ENCODE data around the gene NRCAM.

The NRCAM gene

DNA sequence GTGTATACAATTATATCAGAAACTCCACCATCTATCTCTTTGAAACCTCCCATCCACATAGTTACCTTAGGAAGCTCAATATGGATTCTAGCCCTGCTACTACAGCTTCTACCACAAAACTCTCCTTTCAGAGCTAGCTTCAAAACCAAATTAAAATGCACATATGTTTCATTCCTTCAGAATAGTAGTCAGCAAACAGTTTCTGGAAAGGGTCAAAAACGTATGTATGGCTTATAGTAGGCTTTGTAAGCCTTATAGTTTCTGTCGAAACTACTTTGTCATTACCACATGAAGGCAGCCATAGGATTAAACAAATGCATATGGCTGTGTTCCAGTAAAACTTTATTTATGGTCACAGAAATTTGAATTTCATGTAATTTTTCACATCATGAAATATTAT, 170.5 kb downstream of the NRCAM start:
- peaks cover 5% of the 10 kb centered on the region; the same call in 1 of the 2 replicates for H3K4me1 ChIP-seq (ENCODE audit: control insufficient read depth, insufficient read depth, low read length)
- H3K4me3 ChIP-seq (ENCODE audit: low read depth, low read length), result no peak overlapping the region
- ChIA-PET POLR2A (no interaction called here), CTCF (no interaction called here)
- H3K27ac ChIP-seq (ENCODE audit: extremely low read depth, low read depth, low read length), result no peak overlapping the region
- TF ChIP-seq ZBTB8A (tag by site-specific recombination; IDR thresholded peaks at IDR 0.05) (no peak), ZNF48 (tag by site-specific recombination; IDR thresholded peaks at IDR 0.05) (no peak), ZNF629 (tag by site-specific recombination; IDR thresholded peaks at IDR 0.05) (no peak), REST (tag by site-specific recombination; IDR thresholded peaks at IDR 0.05) (no peak), ZNF394 (tag by site-specific recombination; IDR thresholded peaks at IDR 0.05; ENCODE audit: borderline replicate concordance) (no peak), RBAK (tag by site-specific recombination; IDR thresholded peaks at IDR 0.05) (no peak), ZNF133 (tag by site-specific recombination; IDR thresholded peaks at IDR 0.05) (no peak), ZNF561 (tag by site-specific recombination; IDR thresholded peaks at IDR 0.05; ENCODE audit: borderline replicate concordance) (no peak), ZNF398 (tag by site-specific recombination; IDR thresholded peaks at IDR 0.05) (no peak), GFI1B (tag by site-specific recombination; IDR thresholded peaks at IDR 0.05) (no peak)
- TF ChIP-seq, protein P1, sequence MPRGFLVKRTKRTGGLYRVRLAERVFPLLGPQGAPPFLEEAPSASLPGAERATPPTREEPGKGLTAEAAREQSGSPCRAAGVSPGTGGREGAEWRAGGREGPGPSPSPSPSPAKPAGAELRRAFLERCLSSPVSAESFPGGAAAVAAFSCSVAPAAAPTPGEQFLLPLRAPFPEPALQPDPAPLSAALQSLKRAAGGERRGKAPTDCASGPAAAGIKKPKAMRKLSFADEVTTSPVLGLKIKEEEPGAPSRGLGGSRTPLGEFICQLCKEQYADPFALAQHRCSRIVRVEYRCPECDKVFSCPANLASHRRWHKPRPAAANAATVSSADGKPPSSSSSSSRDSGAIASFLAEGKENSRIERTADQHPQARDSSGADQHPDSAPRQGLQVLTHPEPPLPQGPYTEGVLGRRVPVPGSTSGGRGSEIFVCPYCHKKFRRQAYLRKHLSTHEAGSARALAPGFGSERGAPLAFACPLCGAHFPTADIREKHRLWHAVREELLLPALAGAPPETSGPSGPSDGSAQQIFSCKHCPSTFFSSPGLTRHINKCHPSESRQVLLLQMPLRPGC (tag by site-specific recombination; IDR thresholded peaks at IDR 0.05), result no peak
- H3K36me3 ChIP-seq (ENCODE audit: control insufficient read depth in 2 of 2, insufficient read depth in 1 of 2, low read length in 2 of 2), result no peaks in the 10 kb centered on the region
- no peaks in the 10 kb centered on the region for H3K9me3 ChIP-seq (ENCODE audit: control insufficient read depth, insufficient read depth, low read depth, low read length)

GRCh38 chr7:108285003-108285368, 171.2 kb downstream of the NRCAM start:
- Histone ChIP-seq H3K36me3 (ENCODE audit: control insufficient read depth in 2 of 2, insufficient read depth in 1 of 2, low read length in 2 of 2) (no peaks in the 10 kb centered on the region), H3K4me1 (ENCODE audit: control insufficient read depth, insufficient read depth, low read length) (peaks cover 5% of the 10 kb centered on the region; the same call in 1 of the 2 replicates), H3K4me3 (ENCODE audit: low read depth, low read length) (no peak overlapping the region), H3K27ac (ENCODE audit: extremely low read depth, low read depth, low read length) (no peak overlapping the region), H3K9me3 (ENCODE audit: control insufficient read depth, insufficient read depth, low read depth, low read length) (no peaks in the 10 kb centered on the region)
- TF ChIP-seq ZNF19 (tag by site-specific recombination; IDR thresholded peaks at IDR 0.05; ENCODE audit: low read depth) (no peak), ZNF521 (tag by site-specific recombination; IDR thresholded peaks at IDR 0.05) (no peak), ZNF112 (tag by site-specific recombination; IDR thresholded peaks at IDR 0.05) (no peak), ZNF747 (tag by site-specific recombination; IDR thresholded peaks at IDR 0.05) (no peak), ZNF391 (tag by site-specific recombination; IDR thresholded peaks at IDR 0.05; ENCODE audit: borderline replicate concordance, low read depth) (no peak)
- TF ChIP-seq, protein P2, sequence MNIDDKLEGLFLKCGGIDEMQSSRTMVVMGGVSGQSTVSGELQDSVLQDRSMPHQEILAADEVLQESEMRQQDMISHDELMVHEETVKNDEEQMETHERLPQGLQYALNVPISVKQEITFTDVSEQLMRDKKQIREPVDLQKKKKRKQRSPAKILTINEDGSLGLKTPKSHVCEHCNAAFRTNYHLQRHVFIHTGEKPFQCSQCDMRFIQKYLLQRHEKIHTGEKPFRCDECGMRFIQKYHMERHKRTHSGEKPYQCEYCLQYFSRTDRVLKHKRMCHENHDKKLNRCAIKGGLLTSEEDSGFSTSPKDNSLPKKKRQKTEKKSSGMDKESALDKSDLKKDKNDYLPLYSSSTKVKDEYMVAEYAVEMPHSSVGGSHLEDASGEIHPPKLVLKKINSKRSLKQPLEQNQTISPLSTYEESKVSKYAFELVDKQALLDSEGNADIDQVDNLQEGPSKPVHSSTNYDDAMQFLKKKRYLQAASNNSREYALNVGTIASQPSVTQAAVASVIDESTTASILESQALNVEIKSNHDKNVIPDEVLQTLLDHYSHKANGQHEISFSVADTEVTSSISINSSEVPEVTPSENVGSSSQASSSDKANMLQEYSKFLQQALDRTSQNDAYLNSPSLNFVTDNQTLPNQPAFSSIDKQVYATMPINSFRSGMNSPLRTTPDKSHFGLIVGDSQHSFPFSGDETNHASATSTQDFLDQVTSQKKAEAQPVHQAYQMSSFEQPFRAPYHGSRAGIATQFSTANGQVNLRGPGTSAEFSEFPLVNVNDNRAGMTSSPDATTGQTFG (tag by site-specific recombination; IDR thresholded peaks at IDR 0.05; ENCODE audit: borderline replicate concordance), result no peak
- CTCF ChIA-PET, result no interaction called here
- POLR2A ChIA-PET, result no interaction called here
